Psoas muscle (tissue), 8 donors: ENCODE results near the gene SYNGAP1. TPM values are rescaled to one million over a fixed set of nuclear protein-coding genes. Genes with fewer than 3 reads are reported as not detected.

ENCODE experiments used
- ATAC-seq, 4 donors: fragments of 200-7000 bp; cut with Tn5 transposase; one replicate each; pipeline ENCODE4 v1.9.1; 2020; ENCODE audit warnings: moderate library complexity in 3 of 4, mild to moderate bottlenecking in 2 of 4
- DNase-seq, 2 donors: peaks; one replicate each; pipeline ENCODE4 v3.0.0-alpha.2; 2020
- H3K27ac ChIP-seq: fragments of 200-600 bp; one replicate; pipeline ENCODE4 v1.8.0; 2022
- H3K27me3 ChIP-seq, 3 donors: fragments of 200-600 bp in 1 of 3; one replicate each; pipeline versions ENCODE4 v1.6.1 to v1.8.0; 2013 to 2022; ENCODE audit warnings: low read length in 2 of 3, mild to moderate bottlenecking in 2 of 3, moderate library complexity in 1 of 3; ENCODE audit not compliant: insufficient read depth in 3 of 3
- H3K36me3 ChIP-seq, 2 donors: fragments of 200-600 bp in 1 of 2; one replicate each; pipeline versions ENCODE4 v1.6.1 to v1.8.0; 2013 to 2022; ENCODE audit warnings: low read depth in 1 of 2, mild to moderate bottlenecking in 1 of 2, moderate library complexity in 1 of 2; ENCODE audit not compliant: insufficient read depth in 1 of 2
- H3K4me1 ChIP-seq: fragments of 200-600 bp; one replicate; pipeline ENCODE4 v1.8.0; 2022
- H3K4me3 ChIP-seq: fragments of 200-600 bp; one replicate; pipeline ENCODE4 v1.8.0; 2022; ENCODE audit warnings: mild to moderate bottlenecking
- H3K9me3 ChIP-seq: fragments of 200-600 bp; one replicate; pipeline ENCODE4 v1.8.0; 2022
- CTCF ChIP-seq: fragments of 200-600 bp; IDR thresholded peaks from one replicate; pipeline ENCODE4 v1.8.0; 2022; ENCODE audit warnings: antibody characterized with exemption
- WGBS, 3 donors: extraction: QIAGEN DNeasy Blood & Tissue Kit; methylation state at CpG; one replicate each; pipeline versions ENCODE4 v1.1.6 to v1.1.7; 2013; 5-methylcytosine and 5-hydroxymethylcytosine counted together
- intact Hi-C, 2 donors: fragments of 100-400 bp; cut with DNase I; formaldehyde crosslinking; loops; one replicate each; pipeline versions ENCODE4 v1.11.0 to v1.14.2; 2022
- polyA plus RNA-seq, 3 donors: library from polyadenylated mRNA; stranded (reverse); fragments of 200-250 nt; gene quantifications; one replicate each; pipeline ENCODE4 v1.2.3, GENCODE V29; 2013
- total RNA-seq, 4 donors: library from RNA; stranded (reverse); fragmentation: NEBNext Ultra II Directional in 2 of 4; extraction: Animal tissue kit (Norgen Biotek cat#: 25700) in 2 of 4; gene quantifications; one replicate each; pipeline versions ENCODE4 v1.2.1 to v1.2.4, GENCODE V29; 2021 to 2023
- donor health status: healthy with polysubstance abuse.
- donor health status: DM: no; HTN: no; CAD: no; lungs with moderate emphysema.
- donor health status: Bipolar disorder and iron deficiency.
- donor health status: healthy.
- donor health status: DM: yes; HTN: yes; CAD: no.
- donor health status: DM: no; HTN: no; CAD: no.
- donor health status: DM: no; HTN: no; CAD: no.
- donor health status: DM: yes; HTN: yes; CAD: no.

The SYNGAP1 gene
- total and polyA plus RNA-seq, 7 donors = 0.70 to 4.3 (median 2.2) TPM

GRCh38 chr6:33428966-33429749 lies 9.3 kb downstream of the SYNGAP1 start:
- Histone ChIP-seq H3K36me3 (no peaks in the 10 kb centered on the region), H3K27me3 (no peaks in the 10 kb centered on the region), H3K9me3 (no peaks in the 10 kb centered on the region), H3K4me1 (peaks cover 20% of the 10 kb centered on the region), H3K4me3 (no peak overlapping the region), H3K27ac (no peak overlapping the region)
- no peak for ATAC-seq
- no peak for DNase-seq
- intact Hi-C loops = loop anchor here in 1 of 2 donors (5.0 kb wide), 1 partner anchor 37 kb away; the partner anchor contains the start of gene KIFC1
- 64 to 68% (median 66%) methylated on average over 5 of the region's 5 CpGs for WGBS, 3 donors
- TF ChIP-seq CTCF = no peak

- Histone ChIP-seq H3K9me3 (no peaks in the 10 kb centered on the region), H3K36me3 (no peaks in the 10 kb centered on the region), H3K27me3 (no peaks in the 10 kb centered on the region), H3K4me1 (peaks cover 15% of the 10 kb centered on the region), H3K27ac (no peak overlapping the region), H3K4me3 (no peak overlapping the region)
- 33 to 59% (median 50%) methylated on average over 2 of the region's 2 CpGs for WGBS, 3 donors
- no peak for ATAC-seq
- TF ChIP-seq CTCF = no peak
- intact Hi-C loops = loop anchor here in 1 of 2 donors (5.0 kb wide), 1 partner anchor 37 kb away; the partner anchor contains the start of gene KIFC1
- no peak for DNase-seq
Measured at GRCh38 chr6:33429750-33430052, 9.8 kb downstream of the SYNGAP1 start.

- WGBS, 3 donors = 61 to 71% (median 69%) methylated on average over 2 of the region's 2 CpGs
- H3K27ac ChIP-seq = no peak overlapping the region
- H3K36me3 ChIP-seq = peaks cover 0 to 1% of the 10 kb centered on the region in 2 donors
- no peak overlapping the region for H3K4me3 ChIP-seq
- no peak for TF ChIP-seq CTCF
- peaks cover 9% of the 10 kb centered on the region for H3K4me1 ChIP-seq
- H3K27me3 ChIP-seq = no peaks in the 10 kb centered on the region
- intact Hi-C loops = no loop called here
- no peak for DNase-seq
- ATAC-seq = no peak
- no peaks in the 10 kb centered on the region for H3K9me3 ChIP-seq
Measured at GRCh38 chr6:33430334-33430733, 10.5 kb downstream of the SYNGAP1 start.

GRCh38 chr6:33430991-33431879 lies 11.4 kb downstream of the SYNGAP1 start:
- ATAC-seq (no peak), DNase-seq (peak; percentile 53 to 75)
- H3K27me3 ChIP-seq = no peaks in the 10 kb centered on the region
- peaks cover 9% of the 10 kb centered on the region for H3K4me1 ChIP-seq
- H3K36me3 ChIP-seq = peaks cover 0 to 10% of the 10 kb centered on the region in 2 donors
- no peak overlapping the region for H3K27ac ChIP-seq
- H3K4me3 ChIP-seq = no peak overlapping the region
- 14 to 27% (median 19%) methylated on average over 12 of the region's 12 CpGs for WGBS, 3 donors
- intact Hi-C loops = no loop called here
- H3K9me3 ChIP-seq = no peaks in the 10 kb centered on the region
- TF ChIP-seq CTCF = no peak
